ENCODE measurements around the gene TRPT1. TPM values are rescaled to one million over a fixed set of nuclear protein-coding genes. Genes with fewer than 3 reads are reported as not detected.

Gene TRPT1
- total and polyA plus RNA-seq, 9 of the 15 experiments (the other 6 are each of a cell fraction or from before 2014, with no cell fraction given): 4.6 to 41.7 (median 23.1) TPM

DNA sequence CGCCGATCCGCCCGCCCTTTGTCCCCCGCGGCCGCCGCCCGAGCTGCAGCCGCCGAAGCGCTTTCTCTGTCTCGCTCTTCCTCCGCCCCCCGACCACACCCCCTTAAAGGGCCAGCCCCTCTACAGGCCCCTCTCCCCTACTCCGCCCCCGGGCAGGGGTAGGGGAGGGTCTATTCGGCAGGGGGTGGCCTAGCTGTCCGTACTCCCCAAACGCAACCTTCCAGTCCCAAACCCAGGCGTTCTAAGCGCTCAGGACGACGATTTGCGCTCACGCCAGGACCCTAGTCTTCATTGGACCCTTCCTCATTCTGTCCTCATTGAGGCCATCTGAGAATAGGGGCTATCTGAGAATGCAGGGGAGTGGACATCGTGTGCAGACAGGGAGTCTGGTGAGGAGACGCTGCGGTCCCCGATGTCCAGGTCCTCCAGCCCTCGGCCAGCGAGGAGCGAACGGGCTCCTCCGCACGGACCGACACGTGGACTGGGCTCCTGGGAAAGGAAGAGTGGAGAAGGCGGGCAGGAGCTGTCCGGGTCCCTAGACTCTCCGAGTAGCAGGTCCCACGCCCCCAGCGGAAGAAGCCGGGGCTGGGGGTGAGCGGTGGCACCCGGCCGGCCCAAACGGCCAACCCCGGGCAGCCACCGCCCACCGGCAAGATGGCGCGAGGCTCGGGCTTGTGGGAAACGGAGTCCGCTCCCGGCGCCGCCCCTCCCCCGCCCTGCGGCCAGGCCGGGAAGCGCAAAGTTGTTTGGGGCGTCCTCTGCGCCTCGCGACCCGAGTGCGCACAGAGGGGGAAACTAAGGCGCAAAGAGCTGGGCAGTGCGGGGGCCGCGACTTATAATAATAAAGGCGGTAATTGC is 21.1 kb upstream of the TRPT1 start, which contains the start of gene PPP1R14B (continued):
- TF ChIP-seq ASH1L (IDR thresholded peaks at IDR 0.05; ENCODE audit: borderline replicate concordance, low read depth, partially characterized antibody) (no peak), ESRRA (IDR thresholded peaks at IDR 0.05; ENCODE audit: borderline replicate concordance, low read depth) (no peak; the same call in 1 of the 2 replicates), STAT5B (CRISPR knock-in tag; IDR thresholded peaks at IDR 0.05) (no peak), RBM22 (IDR thresholded peaks at IDR 0.05; ENCODE audit: low read depth, low read length, poor library complexity, severe bottlenecking) (peak; percentile 54), SP1 (CRISPR knock-in tag; IDR thresholded peaks at IDR 0.05) (peak; percentile 61; the same call in 1 of the 2 replicates), CBX1 (IDR thresholded peaks at IDR 0.05; ENCODE audit: low read depth) (peak; percentile 94), ZKSCAN1 (IDR thresholded peaks at IDR 0.05; ENCODE audit: low read depth, low read length) (0 out of 2 replicates have a peak, but pooled peaks have one; percentile 8), TEAD2 (tag; IDR thresholded peaks at IDR 0.05) (no peak), SAFB (IDR thresholded peaks at IDR 0.05; ENCODE audit: borderline replicate concordance, low read depth, low read length) (no peak), POLR2G (IDR thresholded peaks at IDR 0.05; ENCODE audit: low read depth, low read length) (peak; percentile 89), NR4A1 (CRISPR knock-in tag; IDR thresholded peaks at IDR 0.05) (0 out of 2 replicates have a peak, but pooled peaks have one; percentile 50), NR4A1 (tag; IDR thresholded peaks at IDR 0.05) (0 out of 2 replicates have a peak, but pooled peaks have one; percentile 24), NFE2 (IDR thresholded peaks at IDR 0.05; ENCODE audit: low read depth) (no peak), SREBF1 (IDR thresholded peaks at IDR 0.05; ENCODE audit: borderline replicate concordance, low read depth, low read length) (no peak), ZNF253 (CRISPR knock-in tag; conservative IDR thresholded peaks at IDR 0.05) (no peak)
- TF ChIP-seq, protein P1, sequence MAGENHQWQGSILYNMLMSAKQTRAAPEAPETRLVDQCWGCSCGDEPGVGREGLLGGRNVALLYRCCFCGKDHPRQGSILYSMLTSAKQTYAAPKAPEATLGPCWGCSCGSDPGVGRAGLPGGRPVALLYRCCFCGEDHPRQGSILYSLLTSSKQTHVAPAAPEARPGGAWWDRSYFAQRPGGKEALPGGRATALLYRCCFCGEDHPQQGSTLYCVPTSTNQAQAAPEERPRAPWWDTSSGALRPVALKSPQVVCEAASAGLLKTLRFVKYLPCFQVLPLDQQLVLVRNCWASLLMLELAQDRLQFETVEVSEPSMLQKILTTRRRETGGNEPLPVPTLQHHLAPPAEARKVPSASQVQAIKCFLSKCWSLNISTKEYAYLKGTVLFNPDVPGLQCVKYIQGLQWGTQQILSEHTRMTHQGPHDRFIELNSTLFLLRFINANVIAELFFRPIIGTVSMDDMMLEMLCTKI (IDR thresholded peaks at IDR 0.05; ENCODE audit: partially characterized antibody): no peak
- TF ChIP-seq, protein P2, sequence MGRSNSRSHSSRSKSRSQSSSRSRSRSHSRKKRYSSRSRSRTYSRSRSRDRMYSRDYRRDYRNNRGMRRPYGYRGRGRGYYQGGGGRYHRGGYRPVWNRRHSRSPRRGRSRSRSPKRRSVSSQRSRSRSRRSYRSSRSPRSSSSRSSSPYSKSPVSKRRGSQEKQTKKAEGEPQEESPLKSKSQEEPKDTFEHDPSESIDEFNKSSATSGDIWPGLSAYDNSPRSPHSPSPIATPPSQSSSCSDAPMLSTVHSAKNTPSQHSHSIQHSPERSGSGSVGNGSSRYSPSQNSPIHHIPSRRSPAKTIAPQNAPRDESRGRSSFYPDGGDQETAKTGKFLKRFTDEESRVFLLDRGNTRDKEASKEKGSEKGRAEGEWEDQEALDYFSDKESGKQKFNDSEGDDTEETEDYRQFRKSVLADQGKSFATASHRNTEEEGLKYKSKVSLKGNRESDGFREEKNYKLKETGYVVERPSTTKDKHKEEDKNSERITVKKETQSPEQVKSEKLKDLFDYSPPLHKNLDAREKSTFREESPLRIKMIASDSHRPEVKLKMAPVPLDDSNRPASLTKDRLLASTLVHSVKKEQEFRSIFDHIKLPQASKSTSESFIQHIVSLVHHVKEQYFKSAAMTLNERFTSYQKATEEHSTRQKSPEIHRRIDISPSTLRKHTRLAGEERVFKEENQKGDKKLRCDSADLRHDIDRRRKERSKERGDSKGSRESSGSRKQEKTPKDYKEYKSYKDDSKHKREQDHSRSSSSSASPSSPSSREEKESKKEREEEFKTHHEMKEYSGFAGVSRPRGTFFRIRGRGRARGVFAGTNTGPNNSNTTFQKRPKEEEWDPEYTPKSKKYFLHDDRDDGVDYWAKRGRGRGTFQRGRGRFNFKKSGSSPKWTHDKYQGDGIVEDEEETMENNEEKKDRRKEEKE (IDR thresholded peaks at IDR 0.05; ENCODE audit: borderline replicate concordance in 1 of 2, control insufficient read depth in 1 of 2, low read depth in 2 of 2, low read length in 1 of 2): peak in 1 of 2 experiments; percentile 76; a peak in 1 of 4 replicates
- TF ChIP-seq, protein P3, sequence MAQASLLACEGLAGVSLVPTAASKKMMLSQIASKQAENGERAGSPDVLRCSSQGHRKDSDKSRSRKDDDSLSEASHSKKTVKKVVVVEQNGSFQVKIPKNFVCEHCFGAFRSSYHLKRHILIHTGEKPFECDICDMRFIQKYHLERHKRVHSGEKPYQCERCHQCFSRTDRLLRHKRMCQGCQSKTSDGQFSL (CRISPR knock-in tag; IDR thresholded peaks at IDR 0.05): no peak
- TF ChIP-seq, protein P3 (tag; IDR thresholded peaks at IDR 0.05): no peak
- TF ChIP-seq, protein P4, sequence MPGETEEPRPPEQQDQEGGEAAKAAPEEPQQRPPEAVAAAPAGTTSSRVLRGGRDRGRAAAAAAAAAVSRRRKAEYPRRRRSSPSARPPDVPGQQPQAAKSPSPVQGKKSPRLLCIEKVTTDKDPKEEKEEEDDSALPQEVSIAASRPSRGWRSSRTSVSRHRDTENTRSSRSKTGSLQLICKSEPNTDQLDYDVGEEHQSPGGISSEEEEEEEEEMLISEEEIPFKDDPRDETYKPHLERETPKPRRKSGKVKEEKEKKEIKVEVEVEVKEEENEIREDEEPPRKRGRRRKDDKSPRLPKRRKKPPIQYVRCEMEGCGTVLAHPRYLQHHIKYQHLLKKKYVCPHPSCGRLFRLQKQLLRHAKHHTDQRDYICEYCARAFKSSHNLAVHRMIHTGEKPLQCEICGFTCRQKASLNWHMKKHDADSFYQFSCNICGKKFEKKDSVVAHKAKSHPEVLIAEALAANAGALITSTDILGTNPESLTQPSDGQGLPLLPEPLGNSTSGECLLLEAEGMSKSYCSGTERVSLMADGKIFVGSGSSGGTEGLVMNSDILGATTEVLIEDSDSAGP (CRISPR knock-in tag; IDR thresholded peaks at IDR 0.05): peak; percentile 98
